GM23338 (cell line): ENCODE results near the gene KIAA1217. TPM values are rescaled to one million over a fixed set of nuclear protein-coding genes. Genes with fewer than 3 reads are reported as not detected.

Experiments
- ATAC-seq: fragments of 200-7000 bp; cut with Tn5 transposase; 3 replicates; pipeline ENCODE4 v1.9.1; 2020
- DNase-seq: peaks from one replicate; pipeline ENCODE4 v3.0.0-alpha.2; 2015; ENCODE audit warnings: low spot score
- H2AFZ ChIP-seq: fragments of 200-600 bp; sonication (generic); 2 replicates; pipeline ENCODE4 v1.8.0; 2016; ENCODE audit warnings: antibody characterized with exemption, mild to moderate bottlenecking, moderate library complexity
- H3F3A ChIP-seq: fragments of 200-600 bp; sonication (generic); replicated peaks from 2 replicates; pipeline ENCODE4 v1.8.0; 2017; ENCODE audit warnings: antibody characterized with exemption, mixed run types, low read depth
- H3K27ac ChIP-seq: fragments of 200-600 bp; sonication (generic); 2 replicates; pipeline ENCODE4 v1.6.1; 2016; ENCODE audit warnings: low read depth
- H3K27me3 ChIP-seq: fragments of 200-600 bp; sonication (generic); 2 replicates; pipeline ENCODE4 v1.8.0; 2016; ENCODE audit warnings: mild to moderate bottlenecking, mixed run types, moderate library complexity; ENCODE audit not compliant: insufficient read depth
- H3K36me3 ChIP-seq: fragments of 200-600 bp; sonication (generic); 2 replicates; pipeline ENCODE4 v1.8.0; 2016; ENCODE audit warnings: mild to moderate bottlenecking; ENCODE audit not compliant: insufficient read depth
- H3K4me1 ChIP-seq: fragments of 200-600 bp; sonication (generic); 2 replicates; pipeline ENCODE4 v1.8.0; 2016; ENCODE audit warnings: mild to moderate bottlenecking, moderate library complexity; ENCODE audit not compliant: insufficient read depth
- H3K4me2 ChIP-seq: fragments of 200-600 bp; sonication (generic); 2 replicates; pipeline ENCODE4 v1.7.1; 2017; ENCODE audit warnings: mixed run types
- H3K4me3 ChIP-seq: fragments of 200-600 bp; sonication (generic); 2 replicates; pipeline ENCODE4 v1.6.1; 2016; ENCODE audit warnings: mixed run types
- H3K79me2 ChIP-seq: fragments of 200-600 bp; sonication (generic); replicated peaks from 2 replicates; pipeline ENCODE4 v1.8.0; 2017; ENCODE audit warnings: mild to moderate bottlenecking; ENCODE audit not compliant: insufficient read depth
- H3K9me2 ChIP-seq: fragments of 200-600 bp; sonication (generic); 2 replicates; pipeline ENCODE4 v1.8.0; 2017; ENCODE audit not compliant: insufficient read depth
- H4K20me1 ChIP-seq: fragments of 200-600 bp; sonication (generic); replicated peaks from 2 replicates; pipeline ENCODE4 v1.8.0; 2017; ENCODE audit warnings: mild to moderate bottlenecking; ENCODE audit not compliant: insufficient read depth
- H3K27ac Mint-ChIP-seq: 2 replicates; pipeline ENCODE4 v1.8.0; 2020; ENCODE audit warnings: inconsistent platforms, mild to moderate bottlenecking, moderate library complexity, mixed read lengths
- H3K27me3 Mint-ChIP-seq: 3 replicates; pipeline ENCODE4 v1.8.0; 2022; ENCODE audit warnings: low read depth, mild to moderate bottlenecking, moderate library complexity, mixed read lengths, inconsistent platforms; ENCODE audit not compliant: insufficient read depth, poor library complexity
- H3K36me3 Mint-ChIP-seq: 3 replicates; pipeline ENCODE4 v1.8.0; 2021; ENCODE audit warnings: low read depth, mild to moderate bottlenecking, inconsistent platforms, moderate library complexity, mixed read lengths
- H3K4me1 Mint-ChIP-seq: 3 replicates; pipeline ENCODE4 v1.8.0; 2020; ENCODE audit warnings: mild to moderate bottlenecking, inconsistent platforms, mixed read lengths
- H3K4me3 Mint-ChIP-seq: 3 replicates; pipeline ENCODE4 v1.8.0; 2021; ENCODE audit warnings: moderate library complexity, mild to moderate bottlenecking, inconsistent platforms, mixed read lengths
- H3K9me3 Mint-ChIP-seq: 3 replicates; pipeline ENCODE4 v1.8.0; 2020; ENCODE audit warnings: moderate library complexity, mild to moderate bottlenecking, inconsistent platforms, mixed read lengths
- JUNB ChIP-seq: IDR thresholded peaks from one replicate; pipeline ENCODE4 v1.6.1; 2016; ENCODE audit warnings: antibody characterized with exemption; ENCODE audit not compliant: unreplicated experiment
- POLR2AphosphoS5 ChIP-seq: IDR thresholded peaks from 2 replicates; pipeline ENCODE4 v1.6.1; 2016; ENCODE audit warnings: antibody characterized with exemption, low read depth
- ZNF114 ChIP-seq: fragments of 250-450 bp; sonication (Bioruptor Pico); IDR thresholded peaks from 2 replicates; pipeline ENCODE4 v1.5.0; 2020; ENCODE audit warnings: mild to moderate bottlenecking, moderate library complexity
- polyA plus RNA-seq: library from polyadenylated mRNA; unstranded; fragments of >200 nt; fragmentation: Nextera tagmentation; extraction: Ambion mirVana; gene quantifications from 2 replicates; pipeline ENCODE4 v1.2.1, GENCODE V29; 2016
- total RNA-seq: library from RNA; depleted of rRNA; stranded (reverse); fragments of >200 nt; shearing (Covaris generic); gene quantifications from 2 replicates; pipeline ENCODE4 v1.2.3, GENCODE V29; 2014
- TF ChIP-seq, protein P1 (sequence below), 2 experiments: fragments of 200-600 bp in 1 of 2; sonication (generic) in 1 of 2; conservative IDR thresholded peaks; 2 replicates each; pipeline versions ENCODE4 v1.5.1 to v1.6.1; 2016 to 2017; ENCODE audit warnings: antibody characterized with exemption in 2 of 2, low read depth in 2 of 2, mild to moderate bottlenecking in 2 of 2, moderate library complexity in 1 of 2
- TF ChIP-seq, protein P2 (sequence below): IDR thresholded peaks from 2 replicates; pipeline ENCODE4 v1.6.1; 2016; ENCODE audit warnings: antibody characterized with exemption

Gene KIAA1217
- total and polyA plus RNA-seq, 2 experiments from 2014 or later = 6.4 to 9.1 TPM

DNA sequence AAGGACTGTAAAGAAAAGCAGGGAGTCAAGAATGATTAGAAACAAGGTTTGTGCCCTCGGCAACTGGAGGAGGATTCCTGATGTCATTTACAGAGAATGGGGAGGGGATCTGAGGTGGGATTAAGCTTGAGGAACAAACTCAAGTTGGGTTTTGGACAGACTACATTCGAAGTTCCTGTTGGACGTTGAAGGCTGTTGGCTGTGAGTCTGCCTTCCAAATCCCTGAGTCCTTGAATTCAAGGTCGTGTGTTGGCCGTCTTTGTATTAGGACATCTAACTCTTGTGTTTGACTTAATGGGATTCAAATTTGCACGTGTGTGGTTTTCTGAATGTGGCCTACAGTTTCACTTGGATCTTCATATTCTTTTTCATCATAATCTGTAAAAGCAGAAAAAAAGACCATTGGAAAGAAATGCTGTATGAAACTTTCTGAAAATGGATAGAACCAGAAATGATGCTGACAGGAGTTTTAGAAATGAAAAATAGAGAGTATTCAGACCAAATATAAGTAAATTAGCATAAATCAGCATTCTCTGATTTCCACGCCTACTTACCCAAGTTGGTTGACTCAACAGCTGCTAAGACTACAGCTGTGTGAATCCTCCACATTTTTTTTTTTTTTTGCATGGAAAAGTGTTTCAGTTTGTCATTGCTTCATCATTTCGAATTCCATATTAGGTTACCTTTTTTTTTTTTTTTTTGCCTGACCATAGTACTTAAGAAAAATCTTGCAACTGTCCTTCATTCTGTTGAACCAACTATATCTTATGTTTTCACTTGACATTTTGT is 94.8 kb downstream of the KIAA1217 start:
- ATAC-seq = no peak
- H3K9me2 ChIP-seq = peaks cover 7% of the 10 kb centered on the region; the same call in 1 of the 2 replicates
- Mint-ChIP-seq H3K27me3 (peaks cover 4% of the 10 kb centered on the region), H3K27ac (no peak overlapping the region), H3K9me3 (no peaks in the 10 kb centered on the region), H3K36me3 (no peaks in the 10 kb centered on the region), H3K4me1 (peaks cover 11% of the 10 kb centered on the region), H3K4me3 (no peak overlapping the region)
- TF ChIP-seq JUNB (no peak), ZNF114 (no peak)
- H3K27ac ChIP-seq = no peak overlapping the region
- DNase-seq = no peak
- no peaks in the 10 kb centered on the region for H3K4me1 ChIP-seq
- H2AFZ ChIP-seq = no peak overlapping the region
- H4K20me1 ChIP-seq = no peaks in the 10 kb centered on the region
- H3K4me2 ChIP-seq = no peak overlapping the region
- H3F3A ChIP-seq = no peaks in the 10 kb centered on the region
- no peaks in the 10 kb centered on the region for H3K36me3 ChIP-seq
- no peaks in the 10 kb centered on the region for H3K79me2 ChIP-seq
- H3K4me3 ChIP-seq = no peak overlapping the region
- H3K27me3 ChIP-seq = no peaks in the 10 kb centered on the region

DNA sequence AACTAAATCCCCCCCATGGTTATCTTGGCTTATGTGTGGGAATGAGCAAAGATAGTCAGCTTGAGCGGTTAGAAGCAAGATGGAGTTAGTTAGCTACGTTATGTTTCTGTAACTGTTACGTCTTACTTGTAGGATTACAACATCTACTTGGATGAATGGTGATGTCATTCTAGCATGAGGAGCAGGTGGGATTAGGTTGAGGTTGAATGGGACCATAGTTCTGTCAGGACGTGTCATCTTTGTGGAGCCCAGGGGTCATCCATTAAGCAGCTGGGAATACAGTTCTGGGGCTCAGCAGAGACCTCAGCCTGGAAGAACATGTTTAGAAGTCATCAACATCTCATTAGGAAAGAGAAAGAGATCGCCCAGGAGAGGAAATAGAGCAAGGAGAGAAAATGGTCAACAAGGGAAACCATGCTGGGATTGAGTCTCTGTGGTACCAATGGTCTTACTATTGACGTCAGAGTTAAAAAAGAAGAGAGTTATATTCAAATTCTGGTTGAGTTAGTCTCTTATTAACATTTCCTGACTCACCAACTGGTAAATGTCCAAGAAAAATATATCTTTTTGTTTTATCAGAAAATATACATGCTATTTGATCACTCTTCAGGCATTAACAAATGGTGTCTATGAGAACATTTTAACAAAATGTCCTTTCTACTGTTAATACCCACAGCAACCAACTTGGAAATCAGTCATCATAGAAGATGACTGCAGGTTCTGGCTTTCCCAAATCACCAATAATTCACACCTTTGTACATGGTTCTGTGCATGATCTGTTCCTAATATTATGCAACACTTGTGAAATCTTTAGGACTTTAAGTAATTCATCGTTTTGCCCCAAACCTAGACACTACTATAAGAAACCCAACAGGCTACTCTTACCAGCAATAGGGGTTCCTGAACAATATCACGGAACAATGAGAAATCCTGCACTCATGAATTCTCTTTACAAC is 96.9 kb downstream of the KIAA1217 start:
- Histone ChIP-seq H3K4me2 (no peak overlapping the region), H3K27me3 (no peaks in the 10 kb centered on the region), H3K4me3 (no peak overlapping the region), H4K20me1 (no peaks in the 10 kb centered on the region), H3K27ac (no peak overlapping the region), H3K9me2 (peaks cover 10% of the 10 kb centered on the region; the same call in 1 of the 2 replicates), H3F3A (no peaks in the 10 kb centered on the region), H3K36me3 (no peaks in the 10 kb centered on the region), H2AFZ (no peak overlapping the region), H3K4me1 (no peaks in the 10 kb centered on the region), H3K79me2 (no peaks in the 10 kb centered on the region)
- no peaks in the 10 kb centered on the region for H3K36me3 Mint-ChIP-seq
- H3K4me1 Mint-ChIP-seq = peaks cover 11% of the 10 kb centered on the region
- H3K27me3 Mint-ChIP-seq = peaks cover 4% of the 10 kb centered on the region
- H3K27ac Mint-ChIP-seq = no peak overlapping the region
- DNase-seq (no peak), ATAC-seq (no peak)
- H3K9me3 Mint-ChIP-seq = no peaks in the 10 kb centered on the region
- H3K4me3 Mint-ChIP-seq = no peak overlapping the region
- TF ChIP-seq ZNF114 (no peak), POLR2AphosphoS5 (no peak), JUNB (no peak)
- TF ChIP-seq, protein P1, sequence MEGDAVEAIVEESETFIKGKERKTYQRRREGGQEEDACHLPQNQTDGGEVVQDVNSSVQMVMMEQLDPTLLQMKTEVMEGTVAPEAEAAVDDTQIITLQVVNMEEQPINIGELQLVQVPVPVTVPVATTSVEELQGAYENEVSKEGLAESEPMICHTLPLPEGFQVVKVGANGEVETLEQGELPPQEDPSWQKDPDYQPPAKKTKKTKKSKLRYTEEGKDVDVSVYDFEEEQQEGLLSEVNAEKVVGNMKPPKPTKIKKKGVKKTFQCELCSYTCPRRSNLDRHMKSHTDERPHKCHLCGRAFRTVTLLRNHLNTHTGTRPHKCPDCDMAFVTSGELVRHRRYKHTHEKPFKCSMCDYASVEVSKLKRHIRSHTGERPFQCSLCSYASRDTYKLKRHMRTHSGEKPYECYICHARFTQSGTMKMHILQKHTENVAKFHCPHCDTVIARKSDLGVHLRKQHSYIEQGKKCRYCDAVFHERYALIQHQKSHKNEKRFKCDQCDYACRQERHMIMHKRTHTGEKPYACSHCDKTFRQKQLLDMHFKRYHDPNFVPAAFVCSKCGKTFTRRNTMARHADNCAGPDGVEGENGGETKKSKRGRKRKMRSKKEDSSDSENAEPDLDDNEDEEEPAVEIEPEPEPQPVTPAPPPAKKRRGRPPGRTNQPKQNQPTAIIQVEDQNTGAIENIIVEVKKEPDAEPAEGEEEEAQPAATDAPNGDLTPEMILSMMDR (conservative IDR thresholded peaks at IDR 0.05; ENCODE audit: low read depth in 2 of 2) = no peak
- TF ChIP-seq, protein P2, sequence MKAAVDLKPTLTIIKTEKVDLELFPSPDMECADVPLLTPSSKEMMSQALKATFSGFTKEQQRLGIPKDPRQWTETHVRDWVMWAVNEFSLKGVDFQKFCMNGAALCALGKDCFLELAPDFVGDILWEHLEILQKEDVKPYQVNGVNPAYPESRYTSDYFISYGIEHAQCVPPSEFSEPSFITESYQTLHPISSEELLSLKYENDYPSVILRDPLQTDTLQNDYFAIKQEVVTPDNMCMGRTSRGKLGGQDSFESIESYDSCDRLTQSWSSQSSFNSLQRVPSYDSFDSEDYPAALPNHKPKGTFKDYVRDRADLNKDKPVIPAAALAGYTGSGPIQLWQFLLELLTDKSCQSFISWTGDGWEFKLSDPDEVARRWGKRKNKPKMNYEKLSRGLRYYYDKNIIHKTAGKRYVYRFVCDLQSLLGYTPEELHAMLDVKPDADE = no peak
